NCI-H524 (cell line): ENCODE results near the gene ZBTB7C.
"Not testable (repeated sequence)": the region's sequence is repeated elsewhere in the genome, so short reads cannot be mapped to it uniquely, and the experiment has no call there.

Experiments used
- DNase-seq, 2 experiments: peaks; one replicate each; lab custom pipeline; 2025; lab: John Stamatoyannopoulos, UW

Gene ZBTB7C

DNA sequence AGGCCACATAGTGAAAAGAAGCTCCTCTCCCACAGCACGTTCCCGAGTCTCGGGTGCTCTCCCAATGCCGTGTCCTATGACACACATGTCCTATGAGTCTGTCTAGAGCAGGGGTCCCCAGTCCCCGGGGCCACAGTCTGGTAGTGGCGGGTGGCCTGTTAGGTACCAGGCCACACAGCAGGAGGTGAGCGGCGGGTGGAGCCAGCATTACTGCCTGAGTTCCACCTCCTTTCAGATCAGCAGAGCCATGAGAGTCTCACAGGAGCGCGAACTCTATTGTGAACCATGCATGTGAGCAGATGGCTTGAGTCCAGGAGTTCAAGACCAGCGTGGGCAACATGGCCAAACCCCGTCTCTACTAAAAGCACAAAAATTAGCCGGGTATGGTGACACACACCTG lies 112.6 kb downstream of the ZBTB7C start:
- DNase-seq = no peak

DNA sequence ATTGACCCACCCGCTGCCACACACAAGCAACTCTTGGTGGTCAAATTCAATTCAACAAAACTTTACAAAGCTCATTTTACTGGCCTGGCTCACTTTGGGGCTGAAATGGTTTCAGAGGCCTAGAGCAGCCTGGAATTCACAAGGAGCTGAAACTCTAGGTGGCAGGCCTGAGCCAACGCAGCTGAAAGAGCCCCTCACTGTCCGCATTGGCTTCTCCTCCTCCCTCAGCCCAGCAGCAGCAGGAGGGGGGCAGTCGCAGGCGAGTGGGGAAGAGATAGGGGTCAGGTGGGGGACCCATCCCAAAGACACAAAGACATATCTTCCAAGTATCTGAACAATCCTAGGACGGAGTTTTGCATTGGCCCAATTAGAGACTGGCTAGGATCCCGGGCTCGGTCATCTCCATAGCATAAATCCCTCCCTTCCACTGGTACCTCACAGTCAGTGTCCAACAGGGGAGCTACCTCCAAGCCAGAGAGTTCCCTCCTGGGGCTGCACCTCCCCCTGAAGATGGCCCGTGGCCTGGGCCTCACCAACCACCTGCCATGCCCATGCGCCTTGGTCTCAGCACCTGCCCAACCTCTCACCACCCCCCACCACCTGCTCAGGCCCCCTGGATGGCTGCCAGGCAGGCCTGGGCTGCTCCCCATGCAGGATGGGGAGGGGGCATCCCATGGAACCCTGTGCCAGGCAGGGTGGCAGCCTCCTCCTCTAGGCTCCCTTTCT lies 113.4 kb downstream of the ZBTB7C start:
- DNase-seq = peak in 1 of 2 experiments; percentile 23

GRCh38 chr18:48294899-48295585 lies 114.1 kb downstream of the ZBTB7C start:
- no peak for DNase-seq

DNA sequence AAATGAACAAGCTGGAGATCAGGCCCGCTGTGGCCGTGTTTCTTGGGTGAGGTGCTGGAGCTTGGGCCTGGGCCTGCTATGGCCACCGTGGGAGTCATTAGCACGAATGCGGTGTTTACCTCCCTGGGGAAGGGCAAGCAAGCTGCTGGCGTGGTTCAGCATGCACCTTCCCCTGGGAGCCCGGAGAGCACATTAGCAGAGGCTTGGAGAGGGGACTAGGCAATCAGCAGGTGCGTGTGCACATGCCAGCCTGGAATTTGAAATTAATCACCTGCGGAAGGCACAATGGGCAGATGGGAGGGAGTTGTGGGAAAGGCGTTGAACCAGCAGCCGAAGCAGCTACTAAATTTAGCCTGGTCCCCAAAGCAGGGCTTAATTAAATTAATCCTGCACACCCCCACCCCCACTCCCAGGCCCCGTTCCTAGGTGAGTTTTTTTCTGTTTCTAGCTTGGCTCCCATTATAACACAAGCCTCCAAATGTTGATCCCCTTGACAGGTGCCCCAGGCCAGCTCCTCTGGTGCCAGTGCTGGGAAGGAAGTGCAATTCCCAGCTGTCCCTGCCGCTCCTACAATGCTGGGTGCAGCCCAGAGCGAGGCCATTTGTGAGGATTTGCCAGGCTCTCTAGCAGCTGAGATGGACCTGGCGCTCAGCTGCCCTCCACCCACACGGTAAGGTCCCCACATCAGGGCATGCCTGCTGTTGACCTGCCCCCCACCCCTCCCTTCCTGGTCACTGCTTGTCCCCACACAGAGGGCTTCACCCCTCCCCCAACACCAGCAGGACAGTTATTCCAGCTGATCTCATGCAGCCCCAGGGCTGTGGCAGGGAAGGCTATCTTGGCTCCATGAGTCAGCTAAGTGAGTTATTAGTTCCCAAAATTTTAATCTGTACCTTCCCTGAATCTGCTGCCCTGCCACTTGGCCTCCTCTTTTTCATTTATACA lies 115.0 kb downstream of the ZBTB7C start:
- DNase-seq = peak; percentile 93

GRCh38 chr18:48292782-48293424 lies 116.3 kb downstream of the ZBTB7C start:
- DNase-seq = no peak

DNA sequence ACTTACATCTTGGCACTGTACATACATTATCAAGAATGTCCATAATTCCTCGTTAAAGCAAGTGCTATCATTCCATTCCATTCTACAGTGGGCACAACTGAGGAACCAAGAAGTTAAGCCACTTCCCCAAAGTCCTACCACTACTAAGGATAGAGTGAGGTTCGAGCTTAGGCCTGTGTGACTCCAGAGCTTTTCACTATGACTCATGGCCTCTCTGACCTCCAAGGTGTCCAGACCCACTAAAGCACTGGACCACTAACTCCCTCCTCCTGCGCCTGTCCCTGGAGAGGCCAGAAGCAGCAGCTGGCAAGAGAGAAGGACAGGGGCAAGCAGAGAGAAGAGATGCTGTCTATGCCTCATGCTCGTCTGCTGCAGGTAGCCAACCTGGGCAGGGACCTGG lies 117.0 kb downstream of the ZBTB7C start:
- no peak for DNase-seq

DNA sequence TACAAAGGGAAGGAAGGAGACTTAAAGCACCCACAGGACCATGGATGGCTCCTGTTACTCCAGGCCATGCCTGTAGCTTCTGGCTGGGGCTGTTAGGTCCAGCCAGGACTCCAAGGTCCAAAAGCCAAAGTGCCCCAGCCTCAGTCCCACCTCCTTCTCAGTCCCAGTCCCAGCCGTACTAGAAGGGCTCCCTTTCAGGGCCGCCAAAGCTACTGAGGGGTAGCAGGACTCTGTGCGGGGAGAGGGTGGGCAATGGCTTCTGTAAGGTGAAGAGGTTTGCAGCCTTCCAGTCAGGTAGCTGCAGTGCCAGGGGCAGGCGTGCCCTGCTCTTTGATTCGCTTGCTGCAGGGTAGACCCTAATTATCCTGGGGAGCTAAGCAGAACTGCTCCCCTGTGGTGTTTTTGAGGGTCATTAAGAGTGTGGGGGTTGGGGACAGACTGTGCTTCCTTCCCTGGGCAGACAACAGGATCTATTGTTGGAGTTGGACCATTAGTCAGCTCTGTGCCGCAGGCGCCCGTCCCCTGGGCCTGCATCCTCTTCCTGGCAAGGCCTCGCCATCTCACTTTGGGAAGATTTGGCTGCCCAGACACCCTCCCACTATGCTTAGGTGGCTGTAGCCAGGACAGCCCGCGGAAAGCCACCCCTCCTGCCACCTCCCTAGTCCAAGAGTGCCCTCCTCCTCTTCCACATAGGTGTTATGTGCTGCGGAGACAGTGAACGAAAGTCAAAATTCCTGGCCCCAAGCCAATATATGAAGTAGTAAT lies 118.8 kb downstream of the ZBTB7C start:
- no peak for DNase-seq

DNA sequence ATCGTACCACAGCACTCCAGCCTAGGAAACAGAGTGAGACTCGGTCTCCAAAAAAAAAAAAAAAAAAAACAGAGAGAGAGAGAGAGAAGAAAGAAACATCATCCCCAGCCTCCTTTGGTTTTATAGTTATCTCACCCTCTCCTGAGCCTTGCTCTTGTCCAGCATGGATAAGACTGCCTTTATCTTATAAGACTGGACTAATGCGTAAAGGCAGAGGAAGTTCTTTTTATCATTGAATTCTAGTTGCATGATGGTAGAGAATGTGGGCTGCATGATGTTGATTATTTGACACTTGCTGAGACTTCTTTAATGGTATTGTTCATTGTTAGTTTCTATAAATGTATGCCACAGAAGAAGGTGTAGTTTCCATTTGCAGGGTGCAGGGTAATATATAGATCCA lies 124.4 kb downstream of the ZBTB7C start:
- no peak for DNase-seq

- not testable (repeated sequence) for DNase-seq
Observed at GRCh38 chr18:48284011-48284410, 125.2 kb downstream of the ZBTB7C start.

GRCh38 chr18:48281460-48281859 lies 127.7 kb downstream of the ZBTB7C start:
- DNase-seq = not testable (repeated sequence)

GRCh38 chr18:48279312-48279711 lies 129.9 kb downstream of the ZBTB7C start:
- DNase-seq = no peak

DNA sequence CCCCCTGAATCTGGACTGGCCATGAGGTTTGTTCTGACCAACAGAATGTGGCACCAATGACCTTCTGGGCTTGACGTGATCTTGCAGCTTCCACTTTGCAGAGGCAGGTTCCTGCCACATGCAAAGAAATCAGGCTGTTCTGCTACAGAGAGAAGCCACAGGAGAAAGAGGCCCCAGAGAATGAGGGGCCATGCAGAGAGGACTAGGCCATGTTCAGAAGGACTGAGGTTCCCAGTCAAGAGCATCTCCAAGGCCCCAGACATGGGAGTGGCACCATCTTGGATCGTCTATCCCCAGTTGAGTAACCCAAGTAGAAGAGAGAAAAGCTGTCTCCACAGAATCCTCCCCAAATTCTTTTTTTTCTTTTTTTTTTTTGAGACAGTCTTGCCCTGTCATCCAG lies 131.1 kb downstream of the ZBTB7C start:
- no peak for DNase-seq

DNA sequence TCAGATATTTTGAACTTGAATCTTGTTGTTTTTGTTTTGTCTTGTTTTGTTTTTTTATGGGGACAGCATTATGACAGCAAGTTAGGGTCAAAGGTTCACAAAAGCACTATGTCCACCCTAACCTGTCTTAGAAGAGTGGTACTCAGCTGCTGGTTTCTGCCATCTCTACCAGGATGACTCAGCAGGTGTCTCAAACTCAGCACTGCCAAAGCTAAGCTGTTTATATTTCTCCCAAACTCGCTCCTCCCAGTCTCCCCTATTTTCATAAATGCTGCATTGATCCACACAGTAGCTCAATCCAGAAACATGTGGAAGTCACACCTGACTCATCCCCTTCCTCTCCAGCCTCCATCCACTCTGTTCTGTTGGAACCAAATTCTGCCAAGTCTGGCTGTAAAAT lies 134.9 kb downstream of the ZBTB7C start:
- no peak for DNase-seq

- DNase-seq = no peak
Observed at GRCh38 chr18:48270929-48271328, 138.3 kb downstream of the ZBTB7C start.

GRCh38 chr18:48265328-48265727 lies 143.9 kb downstream of the ZBTB7C start:
- DNase-seq = no peak

DNA sequence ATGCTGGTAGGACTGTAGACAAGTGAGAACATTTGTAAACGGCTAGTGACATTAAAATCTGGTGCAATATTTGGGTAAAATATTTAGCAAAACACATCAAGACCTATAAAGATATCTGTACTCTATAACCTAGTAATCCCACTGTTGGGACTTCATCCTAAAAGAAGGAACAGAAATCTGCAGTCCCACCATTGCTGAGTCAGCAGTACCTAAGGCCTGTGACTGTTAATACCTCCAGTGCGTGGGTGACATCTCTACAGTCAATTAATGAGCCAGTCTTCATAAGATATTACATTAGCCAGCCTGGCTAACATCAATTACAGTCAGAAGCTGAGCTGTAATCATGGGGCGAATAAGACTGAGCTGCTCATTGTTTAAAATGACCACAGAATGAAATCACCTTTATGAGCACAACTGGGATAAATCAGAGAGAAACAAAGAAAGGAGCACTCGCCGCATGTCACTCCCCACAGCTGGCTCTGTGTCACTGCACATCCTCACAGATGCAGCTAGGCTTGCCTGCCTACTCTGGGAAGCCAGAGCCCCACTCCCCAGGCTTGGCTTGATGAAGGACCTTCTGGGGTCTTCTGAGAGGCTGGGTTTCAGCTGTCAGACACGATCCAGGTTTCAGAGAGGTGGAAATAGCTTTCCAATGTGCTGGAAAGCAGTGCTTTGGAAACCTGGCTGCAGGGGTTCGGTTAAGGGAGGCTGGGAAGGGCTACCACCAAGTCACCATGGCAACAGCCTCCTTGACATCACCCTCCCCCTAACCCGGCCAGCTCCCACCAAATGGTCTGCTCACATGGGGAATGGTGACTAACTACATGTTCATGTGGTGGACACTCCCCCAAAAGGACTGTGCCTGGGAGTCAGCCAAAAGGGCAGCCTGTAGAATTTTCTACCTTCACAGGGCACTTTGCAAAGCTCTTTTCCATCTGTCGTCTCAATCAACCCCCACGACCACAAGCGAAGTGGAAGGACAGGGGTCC lies 145.0 kb downstream of the ZBTB7C start:
- peak in 1 of 2 experiments; percentile 2 for DNase-seq

DNA sequence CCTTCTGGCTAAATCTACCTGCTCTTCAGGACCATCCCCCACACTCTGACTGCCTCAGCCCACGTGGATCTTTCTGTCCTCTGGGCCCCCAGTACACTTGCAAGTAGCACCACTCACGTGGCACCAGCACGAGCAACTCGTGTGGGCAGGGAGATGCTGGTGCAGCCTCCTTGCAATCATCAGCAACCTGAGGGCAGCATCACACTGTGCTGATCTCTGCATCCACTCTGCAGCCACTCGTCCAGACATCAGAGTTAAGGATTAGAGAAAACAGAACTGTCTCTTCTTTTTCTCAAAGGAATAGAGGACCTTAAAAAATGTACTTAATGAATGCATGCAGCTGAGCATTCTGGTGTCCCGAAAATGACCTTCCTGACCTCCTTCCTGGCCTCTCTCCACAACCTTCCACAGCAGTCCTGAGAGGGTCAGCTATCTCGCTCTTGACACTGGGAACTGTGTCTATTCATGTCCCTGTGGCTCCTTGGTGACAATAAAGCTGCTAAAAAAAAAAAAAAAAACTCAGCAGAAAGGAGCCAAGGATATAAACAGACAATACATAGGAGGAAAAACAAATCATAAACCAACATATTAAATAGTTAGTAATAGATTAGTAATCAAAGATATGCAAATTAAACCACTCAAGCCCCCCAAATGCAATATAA lies 145.9 kb downstream of the ZBTB7C start:
- no peak for DNase-seq

GRCh38 chr18:48260237-48260636 lies 148.9 kb downstream of the ZBTB7C start:
- DNase-seq = no peak

- DNase-seq = no peak
Observed at GRCh38 chr18:48256848-48257247, 152.3 kb downstream of the ZBTB7C start.
